ENCODE data around the gene TOP3A.
A peak's percentile ranks its signal among the peaks of the same experiment; 100 is the strongest.

TOP3A gene

GRCh38 chr17:18238299-18238698 is 76.5 kb downstream of the TOP3A start:
- H3K9me3 Mint-ChIP-seq = no peaks in the 10 kb centered on the region
- H3K36me3 Mint-ChIP-seq = no peaks in the 10 kb centered on the region
- no peaks in the 10 kb centered on the region for H3K4me1 Mint-ChIP-seq
- H3K4me3 Mint-ChIP-seq = no peak overlapping the region
- no peak overlapping the region for H3K27ac Mint-ChIP-seq
- H3K27me3 Mint-ChIP-seq = no peaks in the 10 kb centered on the region

- Mint-ChIP-seq H3K4me3 (no peak overlapping the region), H3K27me3 (no peaks in the 10 kb centered on the region), H3K27ac (no peak overlapping the region), H3K36me3 (no peaks in the 10 kb centered on the region), H3K9me3 (no peaks in the 10 kb centered on the region), H3K4me1 (no peaks in the 10 kb centered on the region)
These were observed 77.3 kb downstream of the TOP3A start for GRCh38 chr17:18237461-18237860.

- no peaks in the 10 kb centered on the region for H3K36me3 Mint-ChIP-seq
- no peaks in the 10 kb centered on the region for H3K4me1 Mint-ChIP-seq
- H3K9me3 Mint-ChIP-seq = no peaks in the 10 kb centered on the region
- no peaks in the 10 kb centered on the region for H3K27me3 Mint-ChIP-seq
- no peak overlapping the region for H3K27ac Mint-ChIP-seq
- H3K4me3 Mint-ChIP-seq = no peak overlapping the region
These were observed 78.3 kb downstream of the TOP3A start for GRCh38 chr17:18236494-18236893.

GRCh38 chr17:18235743-18236256 is 79.0 kb downstream of the TOP3A start:
- H3K36me3 Mint-ChIP-seq = no peaks in the 10 kb centered on the region
- no peak overlapping the region for H3K4me3 Mint-ChIP-seq
- H3K9me3 Mint-ChIP-seq = no peaks in the 10 kb centered on the region
- H3K27ac Mint-ChIP-seq = no peak overlapping the region
- H3K4me1 Mint-ChIP-seq = no peaks in the 10 kb centered on the region
- no peaks in the 10 kb centered on the region for H3K27me3 Mint-ChIP-seq

GRCh38 chr17:18234853-18235380 is 79.9 kb downstream of the TOP3A start:
- no peak overlapping the region for H3K27ac Mint-ChIP-seq
- H3K4me3 Mint-ChIP-seq = no peak overlapping the region
- no peaks in the 10 kb centered on the region for H3K4me1 Mint-ChIP-seq
- H3K27me3 Mint-ChIP-seq = no peaks in the 10 kb centered on the region
- no peaks in the 10 kb centered on the region for H3K9me3 Mint-ChIP-seq
- no peaks in the 10 kb centered on the region for H3K36me3 Mint-ChIP-seq

GRCh38 chr17:18233803-18234518 is 80.8 kb downstream of the TOP3A start:
- Mint-ChIP-seq H3K27me3 (no peaks in the 10 kb centered on the region), H3K27ac (no peak overlapping the region), H3K4me1 (peaks cover 2% of the 10 kb centered on the region), H3K9me3 (no peaks in the 10 kb centered on the region), H3K4me3 (no peak overlapping the region), H3K36me3 (no peaks in the 10 kb centered on the region)

- H3K4me1 Mint-ChIP-seq = peaks cover 25% of the 10 kb centered on the region
- no peak overlapping the region for H3K4me3 Mint-ChIP-seq
- H3K9me3 Mint-ChIP-seq = no peaks in the 10 kb centered on the region
- no peaks in the 10 kb centered on the region for H3K27me3 Mint-ChIP-seq
- no peak overlapping the region for H3K27ac Mint-ChIP-seq
- H3K36me3 Mint-ChIP-seq = no peaks in the 10 kb centered on the region
These were observed 83.6 kb downstream of the TOP3A start for GRCh38 chr17:18231164-18231563.

GRCh38 chr17:18230288-18231141 is 84.3 kb downstream of the TOP3A start:
- no peaks in the 10 kb centered on the region for H3K36me3 Mint-ChIP-seq
- peaks cover 29% of the 10 kb centered on the region for H3K4me1 Mint-ChIP-seq
- no peak overlapping the region for H3K4me3 Mint-ChIP-seq
- no peaks in the 10 kb centered on the region for H3K9me3 Mint-ChIP-seq
- H3K27me3 Mint-ChIP-seq = no peaks in the 10 kb centered on the region
- H3K27ac Mint-ChIP-seq = no peak overlapping the region

GRCh38 chr17:18229771-18230170 is 85.0 kb downstream of the TOP3A start:
- Mint-ChIP-seq H3K27ac (no peak overlapping the region), H3K9me3 (no peaks in the 10 kb centered on the region), H3K4me1 (peaks cover 29% of the 10 kb centered on the region), H3K27me3 (no peaks in the 10 kb centered on the region), H3K4me3 (no peak overlapping the region), H3K36me3 (no peaks in the 10 kb centered on the region)

- H3K4me1 Mint-ChIP-seq = peaks cover 29% of the 10 kb centered on the region
- H3K27me3 Mint-ChIP-seq = no peaks in the 10 kb centered on the region
- H3K36me3 Mint-ChIP-seq = no peaks in the 10 kb centered on the region
- no peak overlapping the region for H3K4me3 Mint-ChIP-seq
- H3K9me3 Mint-ChIP-seq = no peaks in the 10 kb centered on the region
- H3K27ac Mint-ChIP-seq = no peak overlapping the region
These were observed 85.5 kb downstream of the TOP3A start for GRCh38 chr17:18229254-18229653.

- no peak overlapping the region for H3K4me3 Mint-ChIP-seq
- H3K27me3 Mint-ChIP-seq = no peaks in the 10 kb centered on the region
- no peaks in the 10 kb centered on the region for H3K36me3 Mint-ChIP-seq
- peaks cover 29% of the 10 kb centered on the region for H3K4me1 Mint-ChIP-seq
- H3K27ac Mint-ChIP-seq = no peak overlapping the region
- H3K9me3 Mint-ChIP-seq = no peaks in the 10 kb centered on the region
These were observed 86.6 kb downstream of the TOP3A start for GRCh38 chr17:18228176-18228682.

GRCh38 chr17:18227635-18228034 is 87.2 kb downstream of the TOP3A start:
- Mint-ChIP-seq H3K27me3 (no peaks in the 10 kb centered on the region), H3K4me1 (peaks cover 29% of the 10 kb centered on the region), H3K9me3 (no peaks in the 10 kb centered on the region), H3K36me3 (no peaks in the 10 kb centered on the region), H3K4me3 (no peak overlapping the region), H3K27ac (no peak overlapping the region)

GRCh38 chr17:18226284-18226945 is 88.4 kb downstream of the TOP3A start:
- Mint-ChIP-seq H3K4me3 (peak overlapping the region; percentile 94), H3K27me3 (no peaks in the 10 kb centered on the region), H3K9me3 (no peaks in the 10 kb centered on the region), H3K27ac (peak overlapping the region; percentile 80), H3K36me3 (no peaks in the 10 kb centered on the region), H3K4me1 (peaks cover 29% of the 10 kb centered on the region)

GRCh38 chr17:18225642-18226283 is 89.0 kb downstream of the TOP3A start:
- H3K36me3 Mint-ChIP-seq = no peaks in the 10 kb centered on the region
- no peaks in the 10 kb centered on the region for H3K9me3 Mint-ChIP-seq
- H3K27me3 Mint-ChIP-seq = no peaks in the 10 kb centered on the region
- peak overlapping the region; percentile 94 for H3K4me3 Mint-ChIP-seq
- H3K4me1 Mint-ChIP-seq = peaks cover 29% of the 10 kb centered on the region
- H3K27ac Mint-ChIP-seq = peak overlapping the region; percentile 80

- no peaks in the 10 kb centered on the region for H3K9me3 Mint-ChIP-seq
- H3K4me1 Mint-ChIP-seq = peaks cover 29% of the 10 kb centered on the region
- peak within 1 kb of the TSS; percentile 94 for H3K4me3 Mint-ChIP-seq
- peak within 1 kb of the TSS; percentile 80 for H3K27ac Mint-ChIP-seq
- H3K27me3 Mint-ChIP-seq = no peaks in the 10 kb centered on the region
- H3K36me3 Mint-ChIP-seq = no peaks in the 10 kb centered on the region
These were observed 89.6 kb downstream of the TOP3A start, which contains the start of gene LLGL1 for GRCh38 chr17:18225121-18225641. TSS of gene LLGL1 (plus strand) at chr17:18225635. CDS start at chr17:18225683, 48 bp downstream.

All from activated naive CD4-positive, alpha-beta T cell treated with anti-CD3 and anti-CD28 coated beads, Interleukin-2, amount 50 U/mL, for 24 hours (primary cell).